Measurements from ENCODE around the gene DLL4. TPM values are rescaled to one million over a fixed set of nuclear protein-coding genes. Genes with fewer than 3 reads are reported as not detected.

Gene DLL4
- total RNA-seq, 1 experiment from 2014 or later: 1.5 TPM

GRCh38 chr15:40948706-40949473, 19.8 kb downstream of the DLL4 start (continued):
- TF ChIP-seq ATF3 (IDR thresholded peaks at IDR 0.05) (no peak), POLR2AphosphoS5 (IDR thresholded peaks at IDR 0.05; ENCODE audit: low read depth, low read length) (no peak), ZBTB33 (IDR thresholded peaks at IDR 0.05; ENCODE audit: extremely low read depth, insufficient replicate concordance, low read length) (no peak), SIN3A (IDR thresholded peaks at IDR 0.05; ENCODE audit: low read depth) (no peak), CTCF (IDR thresholded peaks at IDR 0.05 in 2 of 3, conservative IDR thresholded peaks at IDR 0.05 in 1 of 3; ENCODE audit: borderline replicate concordance in 1 of 3, insufficient read depth in 1 of 3, low read depth in 2 of 3, low read length in 2 of 3) (no peak), SRF (IDR thresholded peaks at IDR 0.05; ENCODE audit: low read depth) (no peak), ZFX (IDR thresholded peaks at IDR 0.05) (no peak)

- H3K4me2 ChIP-seq (ENCODE audit: low read length): no peak overlapping the region
- H3K9me2 ChIP-seq (ENCODE audit: insufficient read depth): no peaks in the 10 kb centered on the region
- no peaks in the 10 kb centered on the region for H3K79me2 ChIP-seq (ENCODE audit: insufficient read depth, low read length)
- ChIA-PET POLR2A (no interaction called here), RAD21 (ENCODE audit: low non-redundant PET in 1 of 2, low total read pairs in 2 of 2, uncharacterized antibody in 2 of 2, unreplicated experiment in 2 of 2) (no interaction called here), CTCF (no interaction called here)
- ATAC-seq (no peak), DNase-seq (ENCODE audit: low read depth, low spot score) (no peak)
- TF ChIP-seq ATF3 (IDR thresholded peaks at IDR 0.05) (no peak), CEBPB (IDR thresholded peaks at IDR 0.05; ENCODE audit: low read depth) (no peak), MAX (IDR thresholded peaks at IDR 0.05) (no peak), SRF (IDR thresholded peaks at IDR 0.05; ENCODE audit: low read depth) (no peak), ZFX (IDR thresholded peaks at IDR 0.05) (no peak), EGR1 (IDR thresholded peaks at IDR 0.05; ENCODE audit: low read depth) (no peak), CBX3 (IDR thresholded peaks at IDR 0.05; ENCODE audit: low read depth) (no peak), POLR2AphosphoS5 (IDR thresholded peaks at IDR 0.05; ENCODE audit: low read depth, low read length) (no peak), POLR2A (IDR thresholded peaks at IDR 0.05; ENCODE audit: borderline replicate concordance, extremely low read depth, insufficient read depth, insufficient read length) (no peak), SIN3A (IDR thresholded peaks at IDR 0.05; ENCODE audit: low read depth) (no peak), EZH2 (IDR thresholded peaks at IDR 0.05) (no peak), SP1 (IDR thresholded peaks at IDR 0.05; ENCODE audit: low read depth) (no peak)
- H3K36me3 ChIP-seq (ENCODE audit: control insufficient read depth in 1 of 2, insufficient read depth in 2 of 2, low read length in 2 of 2): no peaks in the 10 kb centered on the region
- H3K27ac ChIP-seq (ENCODE audit: low read depth, low read length): no peak overlapping the region
- H3K9me3 ChIP-seq (ENCODE audit: control insufficient read depth in 1 of 2, insufficient read depth in 1 of 2, low read depth in 1 of 2, low read length in 2 of 2): no peaks in the 10 kb centered on the region
- no peak overlapping the region for H3K4me3 ChIP-seq (replicated peaks in 1 of 2; ENCODE audit: low read depth in 1 of 2, low read length in 2 of 2)
- no peak overlapping the region for H3K9ac ChIP-seq (ENCODE audit: low read length)
- BruUV-seq (replicated peaks): no TSS peak
- intact Hi-C loops (cut with micrococcal nuclease): no loop called here
- H2AFZ ChIP-seq (ENCODE audit: low read depth, low read length, poor library complexity, severe bottlenecking): no peak overlapping the region
- peaks cover 9 to 23% of the 10 kb centered on the region in 2 experiments; a peak in 2 of 4 replicates for H3K4me1 ChIP-seq (ENCODE audit: control insufficient read depth in 1 of 2, insufficient read depth in 2 of 2, low read length in 2 of 2)
- no peaks in the 10 kb centered on the region for H3K27me3 ChIP-seq (ENCODE audit: insufficient read depth, low read length)
- H4K20me1 ChIP-seq (ENCODE audit: insufficient read depth): no peaks in the 10 kb centered on the region
These were observed 20.6 kb downstream of the DLL4 start for GRCh38 chr15:40949756-40950207.

Data from HCT116 (cell line).